GM23248 (cell line): Measurements from ENCODE around the gene CNOT2. TPM values are rescaled to one million over a fixed set of nuclear protein-coding genes. Genes with fewer than 3 reads are reported as not detected.
A peak's percentile ranks its signal among the peaks of the same experiment; 100 is the strongest.

Source experiments
- DNase-seq: peaks from one replicate; pipeline ENCODE4 v3.0.0-alpha.2; 2015
- H2AFZ ChIP-seq: fragments of 200-600 bp; sonication (generic); 2 replicates; pipeline ENCODE4 v1.6.1; 2016; ENCODE audit warnings: antibody characterized with exemption
- H3F3A ChIP-seq: fragments of 200-600 bp; sonication (generic); 2 replicates; pipeline ENCODE4 v1.6.1; 2016; ENCODE audit warnings: mild to moderate bottlenecking, antibody characterized with exemption, mixed run types; ENCODE audit not compliant: insufficient read depth
- H3K27ac ChIP-seq: fragments of 200-600 bp; sonication (generic); 2 replicates; pipeline ENCODE4 v1.5.1; 2016; ENCODE audit warnings: mild to moderate bottlenecking
- H3K27me3 ChIP-seq: fragments of 200-600 bp; sonication (generic); replicated peaks from 2 replicates; pipeline ENCODE4 v1.6.1; 2016; ENCODE audit warnings: mild to moderate bottlenecking; ENCODE audit not compliant: insufficient read depth
- H3K36me3 ChIP-seq: fragments of 200-600 bp; sonication (generic); 2 replicates; pipeline ENCODE4 v1.6.1; 2016; ENCODE audit warnings: low read depth, mild to moderate bottlenecking
- H3K4me1 ChIP-seq: fragments of 200-600 bp; sonication (generic); 2 replicates; pipeline ENCODE4 v1.6.1; 2016; ENCODE audit warnings: mild to moderate bottlenecking; ENCODE audit not compliant: insufficient read depth
- H3K4me2 ChIP-seq: fragments of 200-600 bp; sonication (generic); one replicate; pipeline ENCODE4 v1.6.1; 2016; ENCODE audit warnings: mild to moderate bottlenecking; ENCODE audit not compliant: unreplicated experiment
- H3K4me3 ChIP-seq: fragments of 200-600 bp; sonication (generic); 2 replicates; pipeline ENCODE4 v1.5.1; 2016; ENCODE audit warnings: mild to moderate bottlenecking
- H3K79me2 ChIP-seq: fragments of 200-600 bp; sonication (generic); 2 replicates; pipeline ENCODE4 v1.6.1; 2016; ENCODE audit warnings: mild to moderate bottlenecking; ENCODE audit not compliant: insufficient read depth
- H3K9ac ChIP-seq: fragments of 200-600 bp; sonication (generic); 2 replicates; pipeline ENCODE4 v1.6.1; 2016; ENCODE audit warnings: mild to moderate bottlenecking
- H3K9me2 ChIP-seq: fragments of 200-600 bp; sonication (generic); 2 replicates; pipeline ENCODE4 v1.6.1; 2016; ENCODE audit warnings: mixed run types, mild to moderate bottlenecking, moderate library complexity; ENCODE audit not compliant: insufficient read depth
- H3K9me3 ChIP-seq: fragments of 200-600 bp; sonication (generic); one replicate; pipeline ENCODE4 v1.6.1; 2017; ENCODE audit warnings: low read depth
- H4K20me1 ChIP-seq: fragments of 200-600 bp; sonication (generic); 2 replicates; pipeline ENCODE4 v1.6.0; 2016; ENCODE audit not compliant: insufficient read depth
- EZH2 ChIP-seq: fragments of 200-600 bp; sonication (generic); IDR thresholded peaks from 2 replicates; pipeline ENCODE4 v1.6.1; 2018; ENCODE audit warnings: antibody characterized with exemption, mild to moderate bottlenecking; ENCODE audit not compliant: insufficient read depth, poor library complexity, severe bottlenecking
- EZH2phosphoT487 ChIP-seq: fragments of 200-600 bp; sonication (generic); IDR thresholded peaks from 2 replicates; pipeline ENCODE4 v1.6.1; 2018; ENCODE audit warnings: antibody characterized with exemption, moderate library complexity, mild to moderate bottlenecking, low read depth; ENCODE audit not compliant: insufficient read depth
- WGBS, 2 experiments: methylation state at CpG; one replicate each; pipeline ENCODE4 v1.1.6; 2015 to 2017; ENCODE audit warnings: low lambda C conversion rate in 2 of 2, low coverage in 1 of 2; ENCODE audit errors: missing lambda C conversion rate in 2 of 2; 5-methylcytosine and 5-hydroxymethylcytosine counted together
- in situ Hi-C: fragments of 300-500 bp; cut with MboI; formaldehyde crosslinking; loops from 2 replicates; pipeline ENCODE4 v1.15.0; 2020
- polyA plus RNA-seq: library from polyadenylated mRNA; unstranded; fragments of >200 nt; fragmentation: Nextera tagmentation; extraction: Ambion mirVana; gene quantifications from 2 replicates; pipeline ENCODE4 v1.2.1, GENCODE V29; 2016
- total RNA-seq: library from RNA; depleted of rRNA; stranded (reverse); fragments of >200 nt; shearing (Covaris generic); gene quantifications from 2 replicates; pipeline ENCODE4 v1.2.3, GENCODE V29; 2014

The CNOT2 gene
- total and polyA plus RNA-seq, 2 experiments from 2014 or later = 74.3 to 92.4 TPM

DNA sequence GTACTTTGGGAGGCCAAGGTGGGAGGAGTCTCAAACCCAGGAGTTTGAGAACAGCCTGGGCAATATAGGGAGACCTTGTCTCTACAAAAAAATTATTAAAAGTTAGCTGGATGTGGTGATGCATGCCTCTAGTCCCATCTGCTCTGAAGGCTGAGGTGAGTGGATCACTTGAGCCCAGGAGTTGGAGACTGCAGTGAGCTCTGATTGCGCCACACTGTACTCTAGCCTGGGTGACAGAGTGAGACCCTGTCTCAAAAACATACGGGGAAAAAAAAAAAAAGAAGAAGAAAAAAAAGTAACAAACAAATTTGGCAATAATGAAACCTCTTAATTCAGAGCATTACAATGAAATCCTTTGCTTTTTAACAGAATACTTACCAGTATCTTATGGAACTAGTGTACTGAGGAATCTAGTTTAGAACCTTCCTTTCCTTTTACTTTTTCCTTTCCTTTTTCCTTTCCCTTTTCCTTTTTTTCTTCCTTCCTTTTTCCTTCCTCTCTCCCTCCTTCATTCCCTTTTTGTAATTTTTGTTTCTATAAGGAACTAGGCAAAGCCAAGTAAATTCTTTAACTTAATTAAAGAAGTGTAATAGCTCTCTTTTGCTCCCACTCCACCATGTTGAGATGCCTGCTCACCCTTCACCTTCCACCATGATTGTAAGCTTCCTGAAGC is 12.2 kb upstream of the CNOT2 start:
- Histone ChIP-seq H3K9ac (no peak overlapping the region), H3K27ac (no peak overlapping the region), H3K79me2 (no peaks in the 10 kb centered on the region), H3K36me3 (no peaks in the 10 kb centered on the region), H3K27me3 (no peaks in the 10 kb centered on the region), H2AFZ (no peak overlapping the region), H3K4me1 (no peaks in the 10 kb centered on the region), H3K4me3 (no peak overlapping the region), H3K4me2 (no peak overlapping the region), H3K9me2 (no peaks in the 10 kb centered on the region), H3F3A (no peaks in the 10 kb centered on the region), H4K20me1 (no peaks in the 10 kb centered on the region), H3K9me3 (no peaks in the 10 kb centered on the region)
- DNase-seq = no peak
- WGBS, 2 experiments = 85 to 100% methylated on average over 1 to 2 of the region's 2 CpGs
- no peak for TF ChIP-seq EZH2
- TF ChIP-seq EZH2phosphoT487 = no peak
- in situ Hi-C loops = no loop called here

DNA sequence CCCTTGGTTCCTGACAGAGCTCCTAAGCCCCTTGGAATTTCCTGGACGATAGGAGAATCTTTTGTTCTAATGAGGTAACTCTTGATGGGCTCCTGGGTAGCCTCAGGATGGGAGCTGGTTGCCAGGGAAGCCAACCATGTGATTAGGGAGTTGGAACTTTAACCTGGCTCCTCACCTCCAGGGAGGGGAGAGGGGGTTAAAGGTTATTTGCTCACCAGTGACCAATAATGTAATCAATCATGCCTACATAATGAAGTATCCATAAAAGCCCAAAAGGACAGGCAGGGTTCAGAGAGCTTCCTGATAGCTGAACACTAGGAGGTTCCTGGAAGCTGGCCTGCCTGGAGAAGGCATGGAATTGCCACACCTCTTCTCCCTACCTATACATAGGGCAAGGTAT is 6.2 kb upstream of the CNOT2 start:
- TF ChIP-seq EZH2phosphoT487 = no peak
- TF ChIP-seq EZH2 = no peak
- WGBS, 2 experiments = 90 to 96% methylated on average over 1 of the region's 1 CpG
- peaks cover 14% of the 10 kb centered on the region for H3K36me3 ChIP-seq
- no peak overlapping the region for H3K4me2 ChIP-seq
- peaks cover 26% of the 10 kb centered on the region for H3K79me2 ChIP-seq
- H3K27ac ChIP-seq = no peak overlapping the region
- H3K9me3 ChIP-seq = no peaks in the 10 kb centered on the region
- H3K4me1 ChIP-seq = peaks cover 6% of the 10 kb centered on the region; the same call in 1 of the 2 replicates
- H3K9ac ChIP-seq = no peak overlapping the region
- no peaks in the 10 kb centered on the region for H3K27me3 ChIP-seq
- in situ Hi-C loops = no loop called here
- no peaks in the 10 kb centered on the region for H3F3A ChIP-seq
- no peak overlapping the region for H3K4me3 ChIP-seq
- H2AFZ ChIP-seq = no peak overlapping the region
- no peaks in the 10 kb centered on the region for H3K9me2 ChIP-seq
- no peaks in the 10 kb centered on the region for H4K20me1 ChIP-seq
- DNase-seq = no peak

DNA sequence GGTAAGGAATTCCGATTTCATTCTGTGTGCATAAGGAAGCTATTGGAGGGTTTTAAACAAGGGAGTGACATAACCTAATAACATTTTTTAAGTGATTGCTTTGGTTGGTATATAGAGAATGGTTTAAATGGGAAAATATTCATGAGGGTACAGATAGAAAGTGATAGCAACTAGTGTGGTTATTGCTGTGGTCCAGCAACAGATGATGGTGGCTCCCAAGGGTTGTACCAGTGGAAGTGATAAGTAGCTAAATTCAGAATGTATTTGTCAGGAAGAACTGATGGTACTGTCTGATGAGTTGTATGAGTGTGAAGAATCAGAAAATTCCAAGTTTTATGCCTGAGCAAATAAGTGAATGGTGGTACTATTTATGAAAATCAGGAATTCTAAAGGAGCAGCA is 2.6 kb upstream of the CNOT2 start:
- peaks cover 20% of the 10 kb centered on the region for H3K4me1 ChIP-seq
- TF ChIP-seq EZH2 = no peak
- no peak for TF ChIP-seq EZH2phosphoT487
- 94 to 100% methylated on average over 1 of the region's 1 CpG for WGBS, 2 experiments
- H3K27ac ChIP-seq = no peak overlapping the region
- H3K9ac ChIP-seq = no peak overlapping the region
- peaks cover 8% of the 10 kb centered on the region; the same call in 1 of the 2 replicates for H3F3A ChIP-seq
- no peak for DNase-seq
- H3K36me3 ChIP-seq = peaks cover 14% of the 10 kb centered on the region
- H2AFZ ChIP-seq = no peak overlapping the region
- in situ Hi-C loops = no loop called here
- H4K20me1 ChIP-seq = no peaks in the 10 kb centered on the region
- no peak overlapping the region for H3K4me3 ChIP-seq
- peaks cover 52% of the 10 kb centered on the region for H3K79me2 ChIP-seq
- H3K27me3 ChIP-seq = no peaks in the 10 kb centered on the region
- H3K4me2 ChIP-seq = no peak overlapping the region
- H3K9me3 ChIP-seq = no peaks in the 10 kb centered on the region
- H3K9me2 ChIP-seq = no peaks in the 10 kb centered on the region

DNA sequence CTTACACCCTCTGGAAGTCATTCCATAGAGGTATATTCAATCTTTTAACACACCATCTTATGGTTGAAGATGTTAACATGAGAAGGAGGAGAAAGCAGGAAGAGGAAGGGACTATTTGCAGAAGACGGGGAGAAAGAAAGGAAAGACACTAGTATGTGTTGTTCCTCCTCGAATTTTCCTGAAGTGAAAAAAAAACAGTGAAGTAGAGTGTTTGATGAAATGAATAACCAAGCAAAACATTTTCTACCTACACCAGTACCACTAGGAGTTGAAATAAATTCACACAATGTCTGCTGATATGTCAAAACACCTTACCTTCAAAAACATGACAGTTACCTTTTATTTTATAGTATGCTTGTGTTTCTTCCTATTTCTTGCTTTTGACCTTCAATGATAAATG is 1.4 kb upstream of the CNOT2 start:
- H3K36me3 ChIP-seq = peaks cover 14% of the 10 kb centered on the region
- peaks cover 32% of the 10 kb centered on the region for H3K4me1 ChIP-seq
- peak overlapping the region; percentile 79 for H2AFZ ChIP-seq
- no peaks in the 10 kb centered on the region for H3K9me2 ChIP-seq
- peak overlapping the region; percentile 97 for H3K4me3 ChIP-seq
- peaks cover 3% of the 10 kb centered on the region; the same call in 1 of the 2 replicates for H4K20me1 ChIP-seq
- H3K79me2 ChIP-seq = peaks cover 64% of the 10 kb centered on the region
- in situ Hi-C loops = no loop called here
- H3K27ac ChIP-seq = peak overlapping the region; percentile 99
- TF ChIP-seq EZH2phosphoT487 (no peak), EZH2 (no peak)
- WGBS, 2 experiments = 50 to 53% methylated on average over 2 of the region's 2 CpGs
- peaks cover 16% of the 10 kb centered on the region for H3F3A ChIP-seq
- H3K27me3 ChIP-seq = no peaks in the 10 kb centered on the region
- H3K9ac ChIP-seq = peak overlapping the region; percentile 99
- no peaks in the 10 kb centered on the region for H3K9me3 ChIP-seq
- DNase-seq = no peak
- H3K4me2 ChIP-seq = peak overlapping the region; percentile 88
